ENCODE results near the gene LRIG2.
"Not testable (repeated sequence)": the region's sequence is repeated elsewhere in the genome, so short reads cannot be mapped to it uniquely, and the experiment has no call there.

The LRIG2 gene

GRCh38 chr1:113150494-113150893 is 77.5 kb downstream of the LRIG2 start:
- not testable (repeated sequence) for H4K91ac ChIP-seq (ENCODE audit: low read depth, low read length); H2AK5ac ChIP-seq (ENCODE audit: low read length); H2BK5ac ChIP-seq (ENCODE audit: low read depth, low read length, poor library complexity); H2BK120ac ChIP-seq (ENCODE audit: insufficient read depth, low read length, poor library complexity); H3K27me3 ChIP-seq (ENCODE audit: insufficient read depth, low read length); H3K79me2 ChIP-seq (ENCODE audit: control insufficient read depth, insufficient read depth, low read length, poor library complexity); H4K8ac ChIP-seq (ENCODE audit: low read depth, low read length); H3K27ac ChIP-seq (ENCODE audit: low read depth, low read length); H3K14ac ChIP-seq (ENCODE audit: low read length); H3K36me3 ChIP-seq (ENCODE audit: control insufficient read depth in 1 of 2, insufficient read depth in 2 of 2, low read length in 2 of 2); H3K18ac ChIP-seq (ENCODE audit: low read length); DNase-seq; H3K4me3 ChIP-seq (ENCODE audit: low read depth, low read length); H3K23ac ChIP-seq (ENCODE audit: low read length); H3K4me2 ChIP-seq (ENCODE audit: low read length); H3K4ac ChIP-seq (ENCODE audit: low read depth, low read length); H2BK12ac ChIP-seq (ENCODE audit: low read length); H4K12ac ChIP-seq (ENCODE audit: low read depth, low read length); H3K9me3 ChIP-seq (ENCODE audit: insufficient read depth, low read depth, low read length); H2AFZ ChIP-seq (ENCODE audit: insufficient read depth, low read length, poor library complexity); H3K9ac ChIP-seq (ENCODE audit: low read length)
- peaks cover 23% of the 10 kb centered on the region for H3K79me1 ChIP-seq (ENCODE audit: low read length)
- WGBS (ENCODE audit: extremely low coverage, insufficient coverage, insufficient read length), result no CpG with 5 or more reads among the region's 4 CpGs
- H3K4me1 ChIP-seq (ENCODE audit: control insufficient read depth in 1 of 2, insufficient read depth in 2 of 2, low read length in 2 of 2), result peaks cover 16 to 23% of the 10 kb centered on the region in 2 experiments

- Histone ChIP-seq H3K4me2 (ENCODE audit: low read length) (no peak overlapping the region), H4K91ac (ENCODE audit: low read depth, low read length) (no peak overlapping the region), H3K79me1 (ENCODE audit: low read length) (peaks cover 4% of the 10 kb centered on the region), H2AFZ (ENCODE audit: insufficient read depth, low read length, poor library complexity) (no peak overlapping the region), H4K12ac (ENCODE audit: low read depth, low read length) (no peak overlapping the region), H4K8ac (ENCODE audit: low read depth, low read length) (no peak overlapping the region), H3K4me3 (ENCODE audit: low read depth, low read length) (no peak overlapping the region), H2BK5ac (ENCODE audit: low read depth, low read length, poor library complexity) (no peak overlapping the region), H3K4ac (ENCODE audit: low read depth, low read length) (no peak overlapping the region), H3K27me3 (ENCODE audit: insufficient read depth, low read length) (no peaks in the 10 kb centered on the region), H2BK120ac (ENCODE audit: insufficient read depth, low read length, poor library complexity) (no peak overlapping the region), H3K4me1 (ENCODE audit: control insufficient read depth in 1 of 2, insufficient read depth in 2 of 2, low read length in 2 of 2) (peaks cover 0 to 4% of the 10 kb centered on the region in 2 experiments), H2AK5ac (ENCODE audit: low read length) (no peak overlapping the region), H3K18ac (ENCODE audit: low read length) (no peak overlapping the region), H3K14ac (ENCODE audit: low read length) (no peak overlapping the region), H3K36me3 (ENCODE audit: control insufficient read depth in 1 of 2, insufficient read depth in 2 of 2, low read length in 2 of 2) (no peaks in the 10 kb centered on the region), H2BK12ac (ENCODE audit: low read length) (no peak overlapping the region), H3K9ac (ENCODE audit: low read length) (no peak overlapping the region), H3K79me2 (ENCODE audit: control insufficient read depth, insufficient read depth, low read length, poor library complexity) (no peaks in the 10 kb centered on the region), H3K27ac (ENCODE audit: low read depth, low read length) (no peak overlapping the region), H3K9me3 (ENCODE audit: insufficient read depth, low read depth, low read length) (peaks cover 5% of the 10 kb centered on the region), H3K23ac (ENCODE audit: low read length) (no peak overlapping the region)
- WGBS (ENCODE audit: extremely low coverage, insufficient coverage, insufficient read length), result no CpG with 5 or more reads among the region's 5 CpGs
- no peak for DNase-seq
Measured at GRCh38 chr1:113153116-113153803, 80.3 kb downstream of the LRIG2 start.

- Histone ChIP-seq H2AK5ac (ENCODE audit: low read length) (no peak overlapping the region), H4K12ac (ENCODE audit: low read depth, low read length) (no peak overlapping the region), H3K14ac (ENCODE audit: low read length) (no peak overlapping the region), H3K79me1 (ENCODE audit: low read length) (no peaks in the 10 kb centered on the region), H3K23ac (ENCODE audit: low read length) (no peak overlapping the region), H3K9me3 (ENCODE audit: insufficient read depth, low read depth, low read length) (peaks cover 5% of the 10 kb centered on the region), H3K9ac (ENCODE audit: low read length) (no peak overlapping the region), H4K91ac (ENCODE audit: low read depth, low read length) (no peak overlapping the region), H2BK120ac (ENCODE audit: insufficient read depth, low read length, poor library complexity) (no peak overlapping the region), H3K4me3 (ENCODE audit: low read depth, low read length) (no peak overlapping the region), H3K27me3 (ENCODE audit: insufficient read depth, low read length) (no peaks in the 10 kb centered on the region), H3K36me3 (ENCODE audit: control insufficient read depth in 1 of 2, insufficient read depth in 2 of 2, low read length in 2 of 2) (no peaks in the 10 kb centered on the region), H3K79me2 (ENCODE audit: control insufficient read depth, insufficient read depth, low read length, poor library complexity) (no peaks in the 10 kb centered on the region), H3K4ac (ENCODE audit: low read depth, low read length) (no peak overlapping the region), H2BK12ac (ENCODE audit: low read length) (no peak overlapping the region), H3K27ac (ENCODE audit: low read depth, low read length) (no peak overlapping the region), H4K8ac (ENCODE audit: low read depth, low read length) (no peak overlapping the region), H2AFZ (ENCODE audit: insufficient read depth, low read length, poor library complexity) (no peak overlapping the region), H2BK5ac (ENCODE audit: low read depth, low read length, poor library complexity) (no peak overlapping the region), H3K18ac (ENCODE audit: low read length) (no peak overlapping the region), H3K4me2 (ENCODE audit: low read length) (no peak overlapping the region), H3K4me1 (ENCODE audit: control insufficient read depth in 1 of 2, insufficient read depth in 2 of 2, low read length in 2 of 2) (no peaks in the 10 kb centered on the region)
- DNase-seq, result no peak
- no CpG with 5 or more reads among the region's 1 CpG for WGBS (ENCODE audit: extremely low coverage, insufficient coverage, insufficient read length)
Measured at GRCh38 chr1:113156368-113156767, 83.4 kb downstream of the LRIG2 start.

DNA sequence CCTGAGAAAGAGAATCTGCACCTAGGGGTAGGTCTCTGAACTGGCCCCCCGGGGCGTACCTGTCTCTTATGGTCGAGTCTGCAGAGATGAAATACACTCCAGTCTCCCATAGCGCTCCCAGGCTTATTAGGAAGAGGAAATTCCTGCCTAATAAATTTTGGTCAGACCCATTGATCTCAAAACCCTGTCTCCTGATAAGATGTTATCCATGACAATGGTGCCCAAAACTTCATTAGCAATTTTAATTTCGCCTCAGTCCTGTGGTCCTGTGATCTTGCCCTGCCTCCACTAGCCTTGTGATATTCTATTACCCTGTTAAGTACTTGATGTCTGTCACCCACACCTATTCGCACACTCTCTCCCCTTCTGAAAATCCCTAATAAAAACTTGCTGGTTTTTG is 85.7 kb downstream of the LRIG2 start:
- H3K9me3 ChIP-seq (ENCODE audit: insufficient read depth, low read depth, low read length), result not testable (repeated sequence)

More for the DNA sequence above, 85.7 kb downstream of the LRIG2 start:
- H4K91ac ChIP-seq (ENCODE audit: low read depth, low read length); H2AK5ac ChIP-seq (ENCODE audit: low read length); H3K18ac ChIP-seq (ENCODE audit: low read length); H3K4me1 ChIP-seq (ENCODE audit: control insufficient read depth in 1 of 2, insufficient read depth in 2 of 2, low read length in 2 of 2); H4K8ac ChIP-seq (ENCODE audit: low read depth, low read length); H2BK5ac ChIP-seq (ENCODE audit: low read depth, low read length, poor library complexity); H4K12ac ChIP-seq (ENCODE audit: low read depth, low read length); H2BK12ac ChIP-seq (ENCODE audit: low read length); H3K14ac ChIP-seq (ENCODE audit: low read length); H3K79me1 ChIP-seq (ENCODE audit: low read length); H3K4me2 ChIP-seq (ENCODE audit: low read length); H3K4ac ChIP-seq (ENCODE audit: low read depth, low read length); H3K9ac ChIP-seq (ENCODE audit: low read length); H2AFZ ChIP-seq (ENCODE audit: insufficient read depth, low read length, poor library complexity); H3K27me3 ChIP-seq (ENCODE audit: insufficient read depth, low read length); H3K27ac ChIP-seq (ENCODE audit: low read depth, low read length); H2BK120ac ChIP-seq (ENCODE audit: insufficient read depth, low read length, poor library complexity); H3K4me3 ChIP-seq (ENCODE audit: low read depth, low read length); H3K36me3 ChIP-seq (ENCODE audit: control insufficient read depth in 1 of 2, insufficient read depth in 2 of 2, low read length in 2 of 2); H3K79me2 ChIP-seq (ENCODE audit: control insufficient read depth, insufficient read depth, low read length, poor library complexity); DNase-seq; H3K23ac ChIP-seq (ENCODE audit: low read length): not testable (repeated sequence)
- no CpG with 5 or more reads among the region's 6 CpGs for WGBS (ENCODE audit: extremely low coverage, insufficient coverage, insufficient read length)

Data from trophoblast cell (in vitro differentiated cells and primary cell).